ENCODE measurements around the gene OTULINL.
A peak's percentile ranks its signal among the peaks of the same experiment; 100 is the strongest.

The OTULINL gene

DNA sequence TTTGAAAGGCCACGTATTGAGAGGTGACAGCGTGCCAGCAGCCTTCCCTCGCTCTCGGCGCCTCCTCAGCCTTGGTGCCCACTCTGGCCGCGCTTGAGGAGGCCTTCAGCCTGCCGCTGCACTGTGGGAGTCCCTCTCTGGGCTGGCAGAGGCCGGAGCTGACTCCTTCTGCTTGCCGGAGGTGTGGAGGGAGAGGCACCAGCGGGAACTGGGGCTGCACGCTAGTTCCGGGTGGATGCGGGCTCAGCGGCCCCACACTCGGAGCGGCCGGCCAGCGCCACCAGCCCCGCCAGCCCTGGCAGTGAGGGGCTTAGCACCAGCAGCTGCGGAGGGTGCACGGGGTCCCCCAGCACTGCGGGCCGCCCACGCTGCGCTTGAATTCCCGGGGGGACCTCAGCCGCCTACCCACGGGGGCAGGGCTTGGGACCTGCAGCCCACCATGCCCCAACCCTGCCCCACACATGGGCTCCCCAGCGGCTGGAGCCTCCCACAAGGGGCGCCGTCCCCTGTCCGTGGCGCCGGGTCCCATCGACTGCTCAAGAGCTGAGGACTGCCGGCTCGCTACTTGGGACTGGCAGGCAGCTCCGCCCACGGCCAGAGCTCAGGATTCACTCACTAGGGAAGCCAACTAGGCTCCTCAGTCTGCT, 4.4 kb upstream of the OTULINL start:
- DNase-seq: no peak

DNA sequence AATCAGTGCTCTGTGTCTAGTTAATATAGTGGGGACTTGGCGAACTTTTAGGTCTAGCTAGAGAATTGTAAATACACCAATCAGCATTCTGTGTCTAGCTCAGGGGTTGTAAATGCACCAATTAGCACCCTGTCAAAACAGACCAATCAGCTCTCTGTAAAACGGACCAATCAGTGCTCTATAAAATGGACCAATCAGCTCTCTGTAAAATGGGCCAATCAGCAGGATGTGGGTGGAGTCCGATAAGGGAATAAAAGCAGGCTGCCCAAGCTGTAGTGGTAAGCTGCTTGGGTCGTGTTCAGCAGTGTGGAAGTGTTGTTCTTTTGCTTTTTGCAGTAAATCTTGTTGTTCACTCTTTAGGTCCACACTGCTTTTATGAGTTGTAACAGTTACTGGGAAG, 3.6 kb upstream of the OTULINL start:
- DNase-seq: no peak

DNA sequence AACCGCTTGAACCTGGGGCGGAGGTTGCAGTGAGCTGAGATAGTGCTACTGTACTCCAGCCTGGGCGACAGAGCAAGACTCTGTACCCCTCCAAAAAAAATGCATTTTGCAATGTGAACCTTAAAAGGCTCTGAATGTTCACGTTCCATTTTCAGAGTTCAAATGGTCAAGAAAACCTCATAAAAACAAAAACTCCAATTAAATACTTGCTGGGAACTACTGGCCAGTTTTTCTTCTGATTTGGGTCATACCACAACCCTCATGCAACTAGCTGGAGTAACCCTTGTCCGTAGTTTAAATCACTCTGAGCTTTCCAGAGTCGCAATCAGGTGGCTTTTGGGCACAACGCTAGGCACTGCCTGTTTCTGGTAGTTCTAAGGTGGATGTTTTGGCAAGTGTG, 2.3 kb upstream of the OTULINL start:
- DNase-seq: no peak

GRCh38 chr5:14579731-14580397, 1.7 kb upstream of the OTULINL start:
- no peak for DNase-seq

DNA sequence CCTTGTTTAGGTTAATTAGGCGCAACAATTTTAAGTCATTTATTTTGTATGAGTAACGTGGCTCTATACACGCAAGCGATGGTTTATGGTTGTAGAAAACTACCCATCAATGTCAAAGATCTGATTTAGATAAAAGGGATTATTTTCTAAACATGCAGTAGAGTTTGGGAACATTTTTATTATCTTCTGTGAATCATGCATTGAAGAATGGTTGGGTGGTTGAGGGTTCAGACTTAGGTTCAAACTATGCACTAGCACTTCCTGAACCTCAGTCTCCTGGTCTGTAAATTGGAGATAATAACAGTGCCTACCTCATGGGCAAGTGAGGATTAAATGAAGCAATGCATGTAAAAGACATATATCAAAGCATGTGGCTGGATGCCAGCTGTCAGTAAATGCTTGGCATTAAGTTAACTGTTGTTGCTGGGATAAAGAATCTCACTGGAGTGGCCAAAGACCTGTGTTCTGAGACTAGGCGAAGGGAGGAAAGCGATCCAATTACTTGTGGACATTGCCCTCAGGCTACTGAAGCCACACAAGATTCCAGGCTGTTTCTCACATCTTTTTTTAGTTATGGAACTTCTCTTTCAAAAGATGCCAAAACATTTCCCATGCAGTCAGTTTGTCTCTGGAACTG, 1.1 kb upstream of the OTULINL start:
- DNase-seq: no peak

- peak; percentile 35 for DNase-seq
Observed at GRCh38 chr5:14581891-14582796, 552 bp downstream of the OTULINL start.

- DNase-seq: no peak
Observed at GRCh38 chr5:14582797-14583137, 1.2 kb downstream of the OTULINL start.

DNA sequence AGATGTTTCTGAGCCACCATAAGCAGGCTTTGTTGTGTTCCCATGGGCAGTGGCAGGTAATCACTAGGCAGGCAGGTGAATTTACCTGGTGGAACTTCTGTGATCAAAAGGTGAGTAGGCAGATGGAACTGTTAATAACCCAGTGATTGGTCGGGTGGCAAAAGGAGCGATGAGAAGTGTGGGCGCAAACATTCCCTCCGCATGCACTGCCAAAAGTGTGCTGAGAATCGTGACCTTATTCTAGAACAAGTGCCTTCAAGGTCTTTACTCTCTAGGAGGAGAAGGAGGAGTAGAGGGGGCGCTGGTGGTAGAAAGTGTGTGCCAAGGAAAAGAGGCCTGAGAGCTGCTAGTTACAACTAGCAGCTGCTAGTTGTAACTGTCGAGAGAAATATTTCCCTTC, 3.3 kb downstream of the OTULINL start:
- no peak for DNase-seq

DNA sequence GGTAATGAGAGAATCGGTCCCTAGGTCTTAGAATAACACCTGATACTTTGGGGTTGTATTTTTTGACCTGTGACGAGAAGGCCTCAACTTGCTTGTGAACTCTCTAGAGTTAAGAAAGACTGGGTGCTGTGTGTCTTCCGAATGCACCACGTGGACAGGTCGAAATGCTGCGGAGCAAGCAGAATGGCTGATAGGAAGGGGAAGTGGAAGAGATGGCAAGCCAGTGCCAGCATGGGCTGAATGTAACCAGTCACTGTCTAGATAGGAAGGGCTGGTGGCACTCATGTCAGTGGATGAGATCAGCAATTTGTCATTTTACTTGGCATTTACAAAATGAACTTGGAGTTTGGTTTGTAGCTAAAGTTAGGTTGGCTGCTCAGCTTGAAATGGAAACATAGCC, 5.6 kb downstream of the OTULINL start:
- no peak for DNase-seq

DNA sequence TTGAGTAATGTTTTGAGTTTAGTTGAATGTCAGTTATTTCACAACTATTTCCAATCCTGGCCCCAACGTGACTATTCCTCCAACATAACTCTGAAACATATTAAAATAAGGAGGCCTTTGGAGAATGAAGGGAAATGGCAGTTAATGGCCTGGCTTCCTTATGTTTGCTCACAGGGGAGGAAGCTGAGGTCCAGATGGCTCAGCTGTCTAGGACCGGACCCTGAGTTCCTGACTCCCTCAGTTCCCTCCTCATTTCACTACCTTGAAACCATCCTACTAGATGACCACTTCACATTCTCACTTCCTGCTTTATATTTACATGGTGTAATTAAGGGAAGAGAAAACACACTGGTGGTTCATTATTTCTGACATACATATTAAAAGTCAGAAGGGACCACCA, 6.6 kb downstream of the OTULINL start:
- DNase-seq: no peak

DNA sequence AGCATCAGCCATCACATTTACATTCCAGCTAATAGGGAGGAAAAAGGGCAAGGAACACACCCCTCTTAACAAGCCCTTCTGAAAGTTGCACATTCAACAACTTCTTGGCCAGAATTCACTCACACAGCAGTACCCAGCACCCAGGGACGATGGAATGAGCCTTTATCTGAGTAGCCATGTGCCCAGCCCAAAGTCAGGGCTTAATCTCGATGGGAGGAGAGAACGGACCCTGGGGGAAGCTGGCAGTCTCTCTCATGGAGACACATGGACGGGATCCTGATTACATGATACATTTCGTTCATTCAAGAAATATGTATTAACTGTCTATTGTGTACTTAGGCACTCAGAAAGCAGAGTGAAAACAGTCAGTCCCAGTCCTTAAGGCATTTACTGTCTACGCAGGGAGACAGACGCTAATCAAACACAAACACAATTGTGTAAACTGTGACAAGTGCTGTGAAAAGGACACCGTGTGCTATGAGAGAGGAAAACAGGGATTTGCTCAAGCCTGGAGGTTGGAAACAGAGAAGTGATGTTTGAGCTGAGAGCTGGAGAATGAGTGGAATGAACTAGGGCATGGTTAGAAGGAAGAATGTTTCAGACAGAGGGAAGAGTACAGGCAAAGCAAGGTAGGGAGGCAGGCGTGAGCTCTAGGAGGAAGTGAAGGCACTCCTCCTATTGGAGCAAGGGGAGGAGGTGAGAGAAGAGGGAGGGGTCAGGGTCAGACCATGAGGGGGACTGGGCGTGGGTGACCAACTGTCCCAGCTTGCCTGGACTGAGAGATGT, 7.4 kb downstream of the OTULINL start:
- no peak for DNase-seq

GRCh38 chr5:14590949-14591348, 9.4 kb downstream of the OTULINL start:
- no peak for DNase-seq

- no peak for DNase-seq
Observed at GRCh38 chr5:14591548-14591947, 10.0 kb downstream of the OTULINL start.

DNA sequence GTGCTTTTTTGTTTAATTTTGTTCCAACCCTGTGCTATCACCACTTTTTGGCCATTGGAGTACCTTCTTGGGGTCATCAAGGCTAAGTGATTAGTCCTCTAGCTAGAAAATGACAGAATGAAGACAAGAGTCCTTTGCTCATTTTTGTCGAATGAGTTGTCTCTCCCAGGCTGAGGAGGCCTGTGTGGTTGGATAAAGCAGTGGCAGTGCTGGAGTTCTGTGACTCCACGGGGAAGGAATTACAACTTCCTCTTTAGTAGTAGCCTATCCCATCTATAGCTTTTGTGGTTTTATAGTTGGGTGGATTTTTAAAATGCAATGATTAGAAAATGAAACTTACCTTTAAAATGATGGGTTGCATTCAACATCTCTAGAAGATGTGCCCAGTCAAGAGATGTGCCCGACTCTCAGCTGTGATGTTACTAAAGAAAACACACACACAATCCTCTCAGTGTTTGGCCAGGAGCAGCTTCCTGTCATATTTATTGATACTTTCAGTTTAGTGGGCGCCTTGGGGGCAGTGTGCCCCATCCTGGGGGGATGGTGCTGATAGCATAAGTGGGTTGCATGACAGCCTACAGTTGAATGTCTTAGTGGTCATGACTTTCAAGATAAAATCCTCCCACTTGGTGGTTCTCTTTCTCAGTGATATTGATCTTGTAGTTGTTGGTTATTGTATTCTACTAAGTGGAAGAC, 11.9 kb downstream of the OTULINL start:
- DNase-seq: no peak

GRCh38 chr5:14594378-14595074, 12.9 kb downstream of the OTULINL start:
- no peak for DNase-seq

- no peak for DNase-seq
Observed at GRCh38 chr5:14595189-14595588, 13.6 kb downstream of the OTULINL start.

DNA sequence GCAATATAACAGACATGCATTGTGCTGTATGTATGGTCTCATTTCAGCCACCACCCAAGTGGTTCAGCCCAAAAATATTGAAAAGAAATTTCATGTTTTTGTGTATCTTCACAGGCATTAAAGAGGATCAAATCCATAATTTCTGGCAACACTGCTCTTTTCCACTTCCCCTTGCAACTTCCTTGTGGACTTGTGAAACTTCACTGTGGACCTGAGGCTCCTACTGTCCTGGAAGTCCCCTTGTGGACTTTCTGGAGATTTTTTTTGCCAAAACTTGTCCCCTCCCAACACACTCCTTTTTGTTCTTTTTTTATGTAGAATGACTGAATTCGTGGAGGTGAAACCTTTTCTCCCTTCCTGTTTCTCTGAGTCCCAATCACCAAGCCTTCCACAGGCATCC, 14.3 kb downstream of the OTULINL start:
- no peak for DNase-seq

DNA sequence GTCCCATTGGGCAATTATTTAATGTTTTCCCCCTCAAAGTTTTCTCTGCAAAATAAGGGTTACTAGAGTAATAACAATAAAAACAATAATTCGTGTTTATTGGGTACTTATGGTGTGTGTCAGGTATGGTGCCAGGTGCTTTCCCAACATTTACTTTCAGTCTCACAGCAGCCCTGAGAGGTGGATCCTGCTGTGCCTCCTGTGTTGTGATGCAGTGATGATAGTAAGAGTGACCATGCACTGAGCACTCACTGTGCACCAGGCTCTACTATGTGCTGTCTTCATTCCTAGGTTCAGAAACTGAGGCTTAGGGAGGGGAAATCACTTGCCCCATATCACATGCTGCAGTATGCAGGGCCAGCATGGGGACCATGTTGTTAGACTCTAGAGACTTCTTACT, 15.5 kb downstream of the OTULINL start:
- DNase-seq: no peak

DNA sequence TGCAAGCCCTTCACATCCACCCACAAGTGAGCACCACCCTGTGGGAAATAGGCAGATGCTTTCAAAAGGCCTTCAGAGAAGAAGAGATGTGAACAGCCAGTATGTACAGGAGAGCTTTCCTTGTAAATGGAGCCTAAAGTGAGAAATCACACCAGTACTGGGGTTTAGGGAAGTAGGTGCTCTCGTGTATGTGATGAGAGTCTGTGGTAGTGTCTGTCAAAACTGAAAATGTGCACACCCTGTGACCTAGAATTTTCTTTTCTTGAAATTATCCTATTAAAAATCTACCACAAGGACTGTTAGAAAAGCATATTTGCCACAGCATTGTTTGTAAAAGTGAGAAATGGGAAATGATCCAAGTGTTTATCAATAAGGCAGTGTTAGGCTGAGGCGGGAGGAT, 16.6 kb downstream of the OTULINL start:
- no peak for DNase-seq

- no peak for DNase-seq
Observed at GRCh38 chr5:14599476-14600127, 18.0 kb downstream of the OTULINL start.

GRCh38 chr5:14600846-14601245, 19.3 kb downstream of the OTULINL start:
- DNase-seq: no peak
